ENCODE measurements around the gene TOMM20. TPM values are rescaled to one million over a fixed set of nuclear protein-coding genes. Genes with fewer than 3 reads are reported as not detected.

TOMM20 gene
- total and polyA plus RNA-seq, 9 of the 15 experiments (the other 6 are each of a cell fraction or from before 2014, with no cell fraction given), result 70.6 to 334 (median 159) TPM

GRCh38 chr1:235128456-235129328, at the start of gene TOMM20 (continued):
- no peak for TF ChIP-seq SIRT6 (IDR thresholded peaks at IDR 0.05; ENCODE audit: low read depth, low read length)
- peak; percentile 65 for TF ChIP-seq NFRKB (IDR thresholded peaks at IDR 0.05; ENCODE audit: low read depth)
- TF ChIP-seq ZNF124 (CRISPR knock-in tag; IDR thresholded peaks at IDR 0.05), result no peak
- TF ChIP-seq MGA (IDR thresholded peaks at IDR 0.05), result peak; percentile 98
- peak; percentile 19; the same call in 1 of the 2 replicates for TF ChIP-seq OTX1 (CRISPR knock-in tag; IDR thresholded peaks at IDR 0.05)
- TF ChIP-seq, protein P1, sequence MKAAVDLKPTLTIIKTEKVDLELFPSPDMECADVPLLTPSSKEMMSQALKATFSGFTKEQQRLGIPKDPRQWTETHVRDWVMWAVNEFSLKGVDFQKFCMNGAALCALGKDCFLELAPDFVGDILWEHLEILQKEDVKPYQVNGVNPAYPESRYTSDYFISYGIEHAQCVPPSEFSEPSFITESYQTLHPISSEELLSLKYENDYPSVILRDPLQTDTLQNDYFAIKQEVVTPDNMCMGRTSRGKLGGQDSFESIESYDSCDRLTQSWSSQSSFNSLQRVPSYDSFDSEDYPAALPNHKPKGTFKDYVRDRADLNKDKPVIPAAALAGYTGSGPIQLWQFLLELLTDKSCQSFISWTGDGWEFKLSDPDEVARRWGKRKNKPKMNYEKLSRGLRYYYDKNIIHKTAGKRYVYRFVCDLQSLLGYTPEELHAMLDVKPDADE (conservative IDR thresholded peaks at IDR 0.05; ENCODE audit: control insufficient read depth, low read depth, low read length), result peak; percentile 92
- TF ChIP-seq ZKSCAN8 (CRISPR knock-in tag; IDR thresholded peaks at IDR 0.05), result no peak
- no peak for TF ChIP-seq PHTF2 (CRISPR knock-in tag; IDR thresholded peaks at IDR 0.05)
- no peak for TF ChIP-seq THRA (IDR thresholded peaks at IDR 0.05)
- TF ChIP-seq ZNF347 (CRISPR knock-in tag; IDR thresholded peaks at IDR 0.05; ENCODE audit: low read depth), result no peak
- peak; percentile 60; the same call in 1 of the 2 replicates for TF ChIP-seq TEAD2 (tag; IDR thresholded peaks at IDR 0.05)
- TF ChIP-seq PHF8 (IDR thresholded peaks at IDR 0.05; ENCODE audit: borderline replicate concordance, low read length), result peak; percentile 98
- no peak for TF ChIP-seq POLR3G (IDR thresholded peaks at IDR 0.05; ENCODE audit: extremely low read depth, insufficient read length, insufficient replicate concordance)
